Stimulated activated CD4-positive, alpha-beta T cell treated with anti-CD3 and anti-CD28 coated beads, Interleukin-1b, Interleukin-23, amount 100 ng/mL, for 4 hours (primary cell): ENCODE data around the gene PCA3.

Experiments
- DNase-seq, 2 donors: peaks; one replicate each; pipeline ENCODE4 v3.0.0-alpha.2; 2020; ENCODE audit warnings: low read depth in 2 of 2

Gene PCA3

GRCh38 chr9:76756941-76757673 is 7.1 kb upstream of the PCA3 start:
- no peak for DNase-seq

DNA sequence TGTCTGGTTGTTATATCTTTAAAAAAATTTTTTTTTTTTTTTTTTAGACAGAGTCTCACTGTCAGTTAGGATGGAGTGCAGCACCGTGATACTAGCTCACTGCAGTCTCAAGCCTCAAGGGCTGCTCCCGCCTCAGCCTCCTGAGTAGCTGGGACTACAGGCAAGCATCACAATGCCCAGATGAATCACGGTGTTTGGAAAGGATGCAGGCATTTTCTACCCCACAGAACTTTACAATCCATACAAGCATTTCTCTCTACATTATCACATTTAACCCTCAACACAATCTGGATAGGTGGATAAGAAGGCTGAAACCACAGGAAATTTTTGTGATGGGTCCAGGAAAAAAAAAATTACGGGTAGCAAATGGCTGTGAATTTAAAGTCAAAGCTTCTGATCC is 5.8 kb upstream of the PCA3 start:
- DNase-seq, result no peak

DNA sequence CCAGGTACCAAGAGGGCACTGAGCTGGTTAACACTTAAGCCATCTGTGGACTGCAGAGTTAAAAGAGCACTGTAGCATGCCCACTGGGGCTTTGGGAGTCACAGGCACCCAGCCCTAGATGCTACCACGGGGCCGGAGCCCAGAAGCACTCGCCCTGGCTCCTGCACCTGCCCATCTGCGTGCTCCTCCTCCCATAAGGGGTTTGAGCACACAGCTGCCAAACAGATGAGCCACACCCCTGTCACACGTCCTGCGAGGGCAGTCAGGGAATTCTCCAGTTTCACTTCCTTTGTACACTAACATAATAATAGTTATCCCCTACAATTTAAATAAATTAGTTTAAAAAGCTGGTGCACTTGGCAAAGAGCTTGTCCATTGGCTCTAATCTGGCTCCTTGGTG is 4.5 kb upstream of the PCA3 start:
- no peak for DNase-seq

DNA sequence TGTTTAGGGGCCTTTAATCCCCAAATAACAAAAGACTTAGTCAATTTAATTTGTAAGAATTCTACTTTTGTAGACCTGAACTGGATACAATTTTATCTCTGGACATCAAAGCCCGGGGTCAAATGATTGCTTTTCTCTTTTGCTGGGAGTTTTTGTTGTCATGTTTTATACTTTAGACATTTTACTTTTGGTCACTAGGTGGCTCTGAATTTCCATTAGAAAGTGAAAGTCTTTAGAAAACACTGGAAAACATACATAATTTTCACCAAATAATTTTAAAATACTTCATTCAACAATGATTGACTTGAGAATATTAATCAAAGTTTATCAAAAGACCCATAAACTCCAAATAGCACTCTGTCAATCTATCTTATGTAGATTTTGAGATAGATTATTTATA is 2.8 kb upstream of the PCA3 start:
- no peak for DNase-seq

DNA sequence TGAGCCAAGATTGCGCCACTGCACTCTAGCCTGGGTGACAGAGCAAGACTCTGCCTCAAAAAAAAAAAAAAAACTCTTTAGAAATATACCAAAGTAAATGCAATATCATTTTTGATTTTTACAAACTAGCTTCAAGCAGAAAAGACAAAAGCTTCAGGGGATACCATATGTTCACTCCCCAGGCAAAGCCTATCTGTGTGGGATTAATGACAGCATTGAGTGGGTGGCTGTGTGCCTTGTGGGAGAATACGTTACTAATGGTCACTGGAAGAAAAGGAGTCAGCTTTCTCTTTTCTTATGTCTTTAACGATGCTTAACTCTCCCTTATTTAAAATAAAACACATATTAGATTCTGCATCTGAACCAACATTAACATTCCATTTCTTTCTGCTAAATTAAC is 1.9 kb downstream of the PCA3 start:
- DNase-seq, result no peak

GRCh38 chr9:76772686-76773445 is 8.6 kb downstream of the PCA3 start:
- DNase-seq, result no peak

DNA sequence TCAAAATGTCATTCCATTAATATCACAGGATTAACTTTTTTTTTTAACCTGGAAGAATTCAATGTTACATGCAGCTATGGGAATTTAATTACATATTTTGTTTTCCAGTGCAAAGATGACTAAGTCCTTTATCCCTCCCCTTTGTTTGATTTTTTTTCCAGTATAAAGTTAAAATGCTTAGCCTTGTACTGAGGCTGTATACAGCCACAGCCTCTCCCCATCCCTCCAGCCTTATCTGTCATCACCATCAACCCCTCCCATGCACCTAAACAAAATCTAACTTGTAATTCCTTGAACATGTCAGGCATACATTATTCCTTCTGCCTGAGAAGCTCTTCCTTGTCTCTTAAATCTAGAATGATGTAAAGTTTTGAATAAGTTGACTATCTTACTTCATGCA is 20.6 kb downstream of the PCA3 start:
- no peak for DNase-seq

DNA sequence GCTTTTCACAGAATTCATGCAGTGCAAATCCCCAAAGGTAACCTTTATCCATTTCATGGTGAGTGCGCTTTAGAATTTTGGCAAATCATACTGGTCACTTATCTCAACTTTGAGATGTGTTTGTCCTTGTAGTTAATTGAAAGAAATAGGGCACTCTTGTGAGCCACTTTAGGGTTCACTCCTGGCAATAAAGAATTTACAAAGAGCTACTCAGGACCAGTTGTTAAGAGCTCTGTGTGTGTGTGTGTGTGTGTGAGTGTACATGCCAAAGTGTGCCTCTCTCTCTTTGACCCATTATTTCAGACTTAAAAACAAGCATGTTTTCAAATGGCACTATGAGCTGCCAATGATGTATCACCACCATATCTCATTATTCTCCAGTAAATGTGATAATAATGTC is 21.3 kb downstream of the PCA3 start:
- no peak for DNase-seq

DNA sequence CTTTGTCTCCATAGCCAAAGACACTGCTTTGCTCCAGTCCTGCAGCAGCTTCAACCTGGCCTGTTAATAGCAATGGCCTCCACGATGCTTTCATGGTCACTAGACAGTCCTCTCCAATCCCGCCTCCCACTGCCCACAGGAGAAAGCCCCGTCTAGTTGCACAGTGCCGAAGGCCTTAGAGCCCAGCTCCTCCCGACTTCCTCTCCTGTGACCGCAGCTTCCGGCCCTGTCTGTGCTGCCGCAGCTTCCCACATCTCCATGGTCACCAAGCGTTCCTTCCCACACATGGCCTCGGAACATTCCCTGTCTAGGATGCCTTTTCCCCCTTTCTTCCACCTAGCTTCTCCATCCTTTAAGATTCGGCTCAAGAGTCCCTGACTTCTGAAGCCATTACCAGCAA is 23.4 kb downstream of the PCA3 start:
- DNase-seq, result no peak

GRCh38 chr9:76789840-76790239 is 25.6 kb downstream of the PCA3 start:
- DNase-seq, result no peak

DNA sequence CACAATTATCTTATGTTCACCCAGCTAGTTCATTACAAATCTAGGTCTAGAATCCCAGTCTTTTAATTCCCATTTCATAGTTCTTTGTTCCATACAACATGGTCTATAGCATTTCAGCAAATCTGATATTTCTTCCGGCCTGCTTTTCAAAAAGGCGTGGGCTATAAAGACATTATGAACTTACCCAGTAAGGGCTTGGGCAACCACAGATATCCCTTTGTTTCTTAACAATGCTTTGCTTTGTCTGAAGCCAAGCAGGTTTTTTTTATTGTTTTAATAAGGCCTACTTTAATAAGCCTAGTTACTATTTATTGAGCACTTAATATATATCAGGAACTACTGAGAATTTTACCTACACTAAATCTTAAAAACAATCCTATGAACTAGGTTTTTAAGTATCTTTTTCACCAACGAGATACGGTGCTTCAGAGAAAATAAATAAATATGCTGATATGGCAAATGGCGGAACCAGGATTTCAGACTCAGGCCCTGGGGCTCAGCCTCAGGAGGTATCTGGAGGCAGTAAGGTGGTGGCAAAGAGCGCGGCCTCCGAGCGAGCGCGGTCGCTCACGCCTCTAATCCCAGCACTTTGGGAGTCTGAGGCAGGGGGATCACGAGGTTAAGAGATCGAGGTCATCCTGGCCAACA is 29.7 kb downstream of the PCA3 start:
- DNase-seq, result no peak

- no peak for DNase-seq
These were observed 32.1 kb downstream of the PCA3 start for GRCh38 chr9:76796296-76796695.

- no peak for DNase-seq
These were observed 34.3 kb downstream of the PCA3 start for GRCh38 chr9:76798527-76798926.

DNA sequence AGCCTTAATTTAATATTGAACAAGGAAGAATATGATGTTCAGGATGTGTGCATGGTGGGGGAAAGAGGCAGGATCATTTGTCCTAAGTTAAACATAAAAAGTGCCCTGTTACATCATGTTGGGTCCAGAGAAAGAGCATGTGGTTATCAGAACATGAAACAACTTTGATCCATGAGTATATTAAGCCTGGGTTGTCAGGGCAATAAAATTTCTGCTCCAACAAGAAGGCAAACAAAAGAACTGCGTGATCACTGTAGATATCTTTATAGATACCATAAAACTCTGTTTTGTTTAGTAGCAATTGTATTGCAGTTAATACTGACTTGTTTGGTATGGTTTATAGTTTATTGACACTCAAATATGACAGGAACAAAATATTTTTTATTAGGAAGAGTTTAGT is 35.2 kb downstream of the PCA3 start:
- DNase-seq, result no peak

DNA sequence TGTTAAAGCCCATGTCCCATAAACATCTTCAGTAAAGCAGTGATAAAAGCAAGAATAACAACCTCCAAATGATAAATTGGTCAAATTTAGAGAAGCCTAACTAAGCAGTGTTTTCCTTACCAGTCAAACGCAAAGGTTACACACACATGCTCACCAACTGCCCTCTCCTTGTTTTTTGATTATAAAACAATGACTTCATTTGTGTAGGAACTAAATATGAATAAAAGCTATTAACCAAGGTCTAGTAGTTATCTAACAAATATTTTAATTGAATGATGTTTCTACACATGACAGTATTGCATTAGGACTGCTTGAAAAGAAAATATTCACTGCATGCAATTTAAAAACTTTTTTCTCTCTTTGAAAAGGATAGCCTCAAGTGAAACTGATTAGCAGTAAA is 36.7 kb downstream of the PCA3 start:
- DNase-seq, result no peak

GRCh38 chr9:76803083-76803482 is 38.8 kb downstream of the PCA3 start:
- DNase-seq, result no peak

DNA sequence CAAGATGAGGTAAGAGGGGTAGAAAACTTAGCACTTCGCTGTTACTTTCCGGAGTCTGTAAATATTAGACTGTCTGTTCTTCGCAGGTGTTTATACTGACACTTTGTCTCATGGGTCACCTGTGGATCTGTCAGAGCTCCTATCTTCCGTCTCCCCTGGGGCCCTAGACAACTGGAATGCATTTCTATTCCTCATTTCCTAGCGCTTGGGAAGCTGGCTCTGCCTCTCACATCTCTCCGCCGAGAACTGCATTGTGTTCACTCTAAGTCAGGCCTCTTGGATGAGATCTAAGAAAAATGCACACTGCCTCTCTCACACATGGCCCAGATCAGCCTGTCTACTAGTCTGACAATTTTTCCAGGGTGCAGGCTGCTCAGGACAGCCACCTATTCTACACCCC is 39.5 kb downstream of the PCA3 start:
- no peak for DNase-seq

- no peak for DNase-seq
These were observed 44.4 kb downstream of the PCA3 start for GRCh38 chr9:76808636-76809035.

GRCh38 chr9:76810377-76810957 is 46.2 kb downstream of the PCA3 start:
- DNase-seq, result no peak

DNA sequence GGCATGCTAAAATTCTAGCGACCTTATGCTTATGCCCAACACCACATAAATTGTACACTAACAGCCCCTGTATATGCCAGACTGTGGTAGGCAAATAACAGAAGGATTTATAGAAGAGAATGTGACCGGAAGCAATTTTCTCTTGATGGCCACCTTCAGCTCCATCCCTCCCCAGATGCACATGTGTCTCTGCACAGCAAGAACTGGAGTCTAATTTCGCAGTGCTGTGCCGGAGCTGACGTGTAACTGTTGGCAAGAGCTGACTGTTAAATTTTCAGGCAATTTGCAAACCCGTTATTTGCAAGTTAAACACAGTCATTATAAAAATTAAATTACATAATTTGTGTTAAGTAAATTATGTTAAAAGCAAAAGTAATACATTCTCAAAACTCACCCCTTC is 48.4 kb downstream of the PCA3 start:
- DNase-seq, result no peak

GRCh38 chr9:76817489-76817888 is 53.3 kb downstream of the PCA3 start:
- no peak for DNase-seq

DNA sequence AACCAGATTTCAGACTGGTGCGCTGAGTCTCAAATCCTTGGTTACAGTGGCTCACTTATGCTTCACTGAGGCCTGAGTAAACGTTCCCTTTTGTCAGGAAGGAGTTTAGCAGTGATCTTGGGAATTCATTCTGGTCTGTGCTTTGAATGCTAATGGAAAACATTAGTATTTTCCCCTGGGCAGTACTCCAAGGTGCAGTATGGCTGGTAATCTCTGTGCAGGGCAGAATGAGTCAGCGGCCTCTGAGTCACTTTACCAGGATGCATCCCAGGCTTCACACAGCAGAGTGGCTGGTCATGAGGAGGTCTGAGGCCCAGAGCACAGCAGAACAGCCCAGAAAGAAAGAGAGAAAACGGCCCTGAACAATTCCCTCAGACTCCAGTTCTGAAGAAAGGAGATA is 54.0 kb downstream of the PCA3 start:
- DNase-seq, result no peak

- DNase-seq, result no peak
These were observed 56.2 kb downstream of the PCA3 start for GRCh38 chr9:76820431-76820830.
